ENCODE results near the gene LRRC3.

LRRC3 gene

GRCh38 chr21:44424608-44425306, 30.6 kb upstream of the LRRC3 start:
- no peaks in the 10 kb centered on the region for H3K4me1 ChIP-seq (ENCODE audit: insufficient read depth, poor library complexity, severe bottlenecking)
- no peaks in the 10 kb centered on the region for H3K27me3 ChIP-seq (ENCODE audit: insufficient read depth, poor library complexity, severe bottlenecking)
- peaks cover 1% of the 10 kb centered on the region for H3K9me3 ChIP-seq (ENCODE audit: severe bottlenecking)
- TF ChIP-seq CTCF (IDR thresholded peaks at IDR 0.05; ENCODE audit: poor library complexity, severe bottlenecking) = no peak
- DNase-seq (ENCODE audit: low spot score) = peak; percentile 52
- H3K27ac ChIP-seq (ENCODE audit: poor library complexity, severe bottlenecking) = no peak overlapping the region
- ATAC-seq (ENCODE audit: low read depth) = no peak
- H3K4me3 ChIP-seq (ENCODE audit: severe bottlenecking) = no peak overlapping the region
- no peaks in the 10 kb centered on the region for H3K36me3 ChIP-seq (ENCODE audit: low read depth)

- no peaks in the 10 kb centered on the region for H3K27me3 ChIP-seq (ENCODE audit: insufficient read depth, poor library complexity, severe bottlenecking)
- ATAC-seq (ENCODE audit: low read depth) (no peak), DNase-seq (ENCODE audit: low spot score) (peak; percentile 56)
- TF ChIP-seq CTCF (IDR thresholded peaks at IDR 0.05; ENCODE audit: poor library complexity, severe bottlenecking) = no peak
- H3K9me3 ChIP-seq (ENCODE audit: severe bottlenecking) = peaks cover 4% of the 10 kb centered on the region
- no peaks in the 10 kb centered on the region for H3K4me1 ChIP-seq (ENCODE audit: insufficient read depth, poor library complexity, severe bottlenecking)
- no peaks in the 10 kb centered on the region for H3K36me3 ChIP-seq (ENCODE audit: low read depth)
- H3K4me3 ChIP-seq (ENCODE audit: severe bottlenecking) = no peak overlapping the region
- no peak overlapping the region for H3K27ac ChIP-seq (ENCODE audit: poor library complexity, severe bottlenecking)
Measured at GRCh38 chr21:44425307-44425894, 29.9 kb upstream of the LRRC3 start.

GRCh38 chr21:44425895-44426662, 29.2 kb upstream of the LRRC3 start:
- H3K27ac ChIP-seq (ENCODE audit: poor library complexity, severe bottlenecking) = no peak overlapping the region
- DNase-seq (ENCODE audit: low spot score) (peak; percentile 38), ATAC-seq (ENCODE audit: low read depth) (no peak)
- H3K9me3 ChIP-seq (ENCODE audit: severe bottlenecking) = peaks cover 4% of the 10 kb centered on the region
- H3K27me3 ChIP-seq (ENCODE audit: insufficient read depth, poor library complexity, severe bottlenecking) = no peaks in the 10 kb centered on the region
- no peak for TF ChIP-seq CTCF (IDR thresholded peaks at IDR 0.05; ENCODE audit: poor library complexity, severe bottlenecking)
- H3K36me3 ChIP-seq (ENCODE audit: low read depth) = no peaks in the 10 kb centered on the region
- H3K4me1 ChIP-seq (ENCODE audit: insufficient read depth, poor library complexity, severe bottlenecking) = no peaks in the 10 kb centered on the region
- no peak overlapping the region for H3K4me3 ChIP-seq (ENCODE audit: severe bottlenecking)

- peaks cover 4% of the 10 kb centered on the region for H3K9me3 ChIP-seq (ENCODE audit: severe bottlenecking)
- no peak overlapping the region for H3K4me3 ChIP-seq (ENCODE audit: severe bottlenecking)
- no peaks in the 10 kb centered on the region for H3K36me3 ChIP-seq (ENCODE audit: low read depth)
- no peaks in the 10 kb centered on the region for H3K4me1 ChIP-seq (ENCODE audit: insufficient read depth, poor library complexity, severe bottlenecking)
- no peak for ATAC-seq (ENCODE audit: low read depth)
- TF ChIP-seq CTCF (IDR thresholded peaks at IDR 0.05; ENCODE audit: poor library complexity, severe bottlenecking) = no peak
- no peaks in the 10 kb centered on the region for H3K27me3 ChIP-seq (ENCODE audit: insufficient read depth, poor library complexity, severe bottlenecking)
- no peak overlapping the region for H3K27ac ChIP-seq (ENCODE audit: poor library complexity, severe bottlenecking)
- DNase-seq (ENCODE audit: low spot score) = peak; percentile 38
Measured at GRCh38 chr21:44426663-44427191, 28.6 kb upstream of the LRRC3 start.
